Fibroblast of mammary gland (primary cell): ENCODE measurements around the gene SUGCT.

Experiments used
- DNase-seq: peaks from one replicate; pipeline ENCODE4 v3.0.0-alpha.2; 2010; ENCODE audit warnings: low read depth
- H3K4me3 ChIP-seq: 2 replicates; pipeline ENCODE4 v1.5.1; 2011; ENCODE audit warnings: low read depth, mild to moderate bottlenecking, low read length, moderate library complexity; ENCODE audit not compliant: control insufficient read depth
- CTCF ChIP-seq: conservative IDR thresholded peaks from 2 replicates; pipeline ENCODE4 v1.5.1; 2011; ENCODE audit warnings: low read depth, low read length, inconsistent platforms; ENCODE audit not compliant: control insufficient read depth, insufficient read depth

Gene SUGCT

DNA sequence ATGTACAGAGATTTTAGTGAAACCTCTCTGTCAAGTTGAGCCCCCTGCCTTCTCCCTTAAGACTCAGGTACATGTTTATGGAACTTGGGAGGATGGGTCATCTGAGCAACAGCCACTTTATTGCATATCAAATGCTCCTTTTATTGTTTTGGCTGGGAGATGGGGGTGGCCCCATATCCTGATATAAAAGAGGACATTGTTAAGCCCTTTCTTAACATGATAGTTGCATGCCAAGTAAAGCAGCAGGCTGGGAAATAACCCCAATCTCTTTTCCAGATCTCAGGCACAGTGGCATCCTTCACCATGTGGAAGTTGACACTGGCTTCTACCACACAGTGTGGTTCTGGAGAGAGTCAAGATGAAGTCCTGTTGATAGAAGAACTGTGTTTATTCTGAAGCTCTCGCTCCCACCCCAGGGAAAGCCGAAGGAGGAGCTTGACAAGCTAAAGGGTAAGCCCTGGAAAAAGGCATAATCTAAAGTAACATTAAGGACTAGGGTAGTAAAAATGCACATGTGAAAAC lies 746.7 kb downstream of the SUGCT start:
- H3K4me3 ChIP-seq = no peak overlapping the region
- no peak for DNase-seq
- no peak for TF ChIP-seq CTCF

DNA sequence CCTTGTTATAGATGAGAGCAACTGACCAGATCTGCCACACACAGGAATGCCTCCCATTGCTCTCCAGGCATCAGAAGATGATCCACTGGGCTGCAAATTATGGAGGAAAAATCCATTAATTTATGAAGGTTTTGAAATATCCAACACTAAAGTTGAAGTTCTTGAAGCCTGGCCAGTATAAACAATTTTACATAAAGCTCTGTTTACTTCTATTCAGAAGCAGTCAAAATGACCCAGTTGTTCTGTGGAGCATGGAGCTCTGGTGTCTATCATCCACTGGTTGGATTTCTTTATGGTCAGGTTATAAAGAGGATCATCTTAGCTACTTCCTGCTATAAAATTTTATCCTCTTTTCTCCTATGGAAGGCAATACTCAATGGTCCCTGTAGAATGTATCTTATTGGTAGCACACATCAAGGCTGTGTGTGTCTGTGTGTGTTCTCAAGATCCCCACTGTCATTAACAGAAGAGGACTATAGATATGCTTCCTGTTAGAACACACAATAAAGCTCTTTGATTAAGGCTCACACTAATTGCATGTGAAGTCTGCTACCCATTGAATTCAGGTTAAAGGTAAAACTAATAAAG lies 747.4 kb downstream of the SUGCT start:
- no peak for TF ChIP-seq CTCF
- no peak overlapping the region for H3K4me3 ChIP-seq
- no peak for DNase-seq

- no peak for TF ChIP-seq CTCF
- DNase-seq = peak; percentile 8
- no peak overlapping the region for H3K4me3 ChIP-seq
These were observed 749.0 kb downstream of the SUGCT start for GRCh38 chr7:40883826-40884225.

- TF ChIP-seq CTCF = no peak
- H3K4me3 ChIP-seq = no peak overlapping the region
- peak; percentile 19 for DNase-seq
These were observed 749.4 kb downstream of the SUGCT start for GRCh38 chr7:40884241-40884640.

DNA sequence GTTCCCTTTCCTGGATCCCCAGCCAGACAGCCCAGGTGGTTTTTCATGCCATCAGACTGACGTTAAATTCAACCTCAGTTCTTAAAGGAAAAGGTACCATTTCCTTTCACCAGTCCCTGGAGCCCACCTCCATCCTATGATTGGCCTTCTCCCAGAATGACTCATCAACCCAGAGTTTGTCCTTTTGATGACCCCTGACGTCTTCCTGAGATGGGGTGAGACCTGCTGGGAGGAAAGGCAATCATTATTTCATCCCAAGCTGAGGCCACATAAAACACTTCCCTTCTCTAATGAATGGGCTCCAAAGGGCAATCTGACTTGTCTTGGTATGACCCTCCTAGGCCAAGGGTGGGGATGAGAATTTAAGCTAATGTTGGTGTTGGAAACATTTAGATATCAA lies 750.7 kb downstream of the SUGCT start:
- DNase-seq = peak; percentile 70
- no peak overlapping the region for H3K4me3 ChIP-seq
- no peak for TF ChIP-seq CTCF

DNA sequence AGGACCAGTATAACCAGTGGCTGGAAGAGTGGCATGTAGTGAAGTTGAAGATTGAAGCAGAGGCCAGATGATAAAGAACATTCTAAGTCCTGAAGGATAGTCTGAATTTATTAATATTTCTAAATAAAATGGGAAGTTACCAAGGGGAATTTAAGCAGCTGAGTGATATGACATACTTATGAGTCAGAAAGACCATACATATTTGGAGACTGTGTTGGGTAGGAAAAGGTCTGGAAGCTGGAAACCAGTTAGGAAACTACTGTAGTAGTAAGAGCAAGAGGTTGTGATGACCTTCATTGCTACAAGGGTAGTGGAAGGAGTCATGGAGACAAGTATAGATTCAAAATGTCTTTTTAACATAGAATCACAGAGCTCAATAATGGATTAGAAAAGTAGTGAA lies 752.3 kb downstream of the SUGCT start:
- DNase-seq = peak; percentile 76
- no peak for TF ChIP-seq CTCF
- H3K4me3 ChIP-seq = no peak overlapping the region

DNA sequence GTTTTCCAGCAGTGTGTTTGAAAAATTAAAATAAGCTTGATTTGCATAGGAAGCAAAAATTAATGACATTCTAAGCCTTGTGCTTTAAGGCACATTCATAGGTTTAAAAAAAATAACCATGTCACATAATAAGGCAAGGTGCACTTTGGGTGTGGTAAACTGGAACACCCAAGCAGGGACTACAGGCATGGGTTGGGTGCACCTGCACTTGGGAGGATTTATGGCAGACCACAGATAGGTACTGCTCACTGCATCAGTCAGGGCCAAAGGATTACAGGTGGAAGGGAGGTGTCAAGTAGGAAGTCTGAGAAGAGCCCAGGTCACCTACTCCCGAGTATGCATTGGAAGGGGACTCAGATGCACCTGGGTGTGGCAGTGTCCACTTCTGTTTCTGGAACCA lies 753.7 kb downstream of the SUGCT start:
- no peak overlapping the region for H3K4me3 ChIP-seq
- TF ChIP-seq CTCF = no peak
- DNase-seq = no peak
